HUES64 (cell line): ENCODE measurements around the gene ATF7IP. TPM values are rescaled to one million over a fixed set of nuclear protein-coding genes. Genes with fewer than 3 reads are reported as not detected.
"Not testable (repeated sequence)": the region's sequence is repeated elsewhere in the genome, so short reads cannot be mapped to it uniquely, and the experiment has no call there.

Experiments used
- H3K27ac ChIP-seq: 2 replicates; pipeline ENCODE4 v1.7.0; 2013; ENCODE audit warnings: low read depth, low read length, inconsistent platforms
- H3K27me3 ChIP-seq: 2 replicates; pipeline ENCODE4 v1.6.1; 2013; ENCODE audit warnings: mild to moderate bottlenecking, low read length; ENCODE audit not compliant: insufficient read depth
- H3K36me3 ChIP-seq: 2 replicates; pipeline ENCODE4 v1.6.1; 2013; ENCODE audit warnings: mild to moderate bottlenecking, low read length; ENCODE audit not compliant: insufficient read depth
- H3K4me1 ChIP-seq: 2 replicates; pipeline ENCODE4 v1.6.1; 2013; ENCODE audit warnings: mild to moderate bottlenecking, low read length, moderate library complexity; ENCODE audit not compliant: insufficient read depth
- H3K4me3 ChIP-seq: 2 replicates; pipeline ENCODE4 v1.5.1; 2013; ENCODE audit warnings: mild to moderate bottlenecking, low read length, moderate library complexity
- H3K9ac ChIP-seq: 2 replicates; pipeline ENCODE4 v1.6.1; 2013; ENCODE audit warnings: mild to moderate bottlenecking, low read depth, low read length
- H3K9me3 ChIP-seq: 2 replicates; pipeline ENCODE4 v1.6.1; 2013; ENCODE audit warnings: low read depth, low read length; ENCODE audit not compliant: insufficient read depth
- WGBS: fragments of 150-250, 120-280 bp; methylation state at CpG from one replicate; pipeline ENCODE4 v1.1.7; 2013; ENCODE audit warnings: missing lambda C conversion rate; 5-methylcytosine and 5-hydroxymethylcytosine counted together
- polyA plus RNA-seq, 2 experiments: library from polyadenylated mRNA; stranded (reverse); fragments of 50-300 nt; gene quantifications; one replicate each; pipeline ENCODE4 v1.2.3, GENCODE V29; 2013

Gene ATF7IP, protein sequence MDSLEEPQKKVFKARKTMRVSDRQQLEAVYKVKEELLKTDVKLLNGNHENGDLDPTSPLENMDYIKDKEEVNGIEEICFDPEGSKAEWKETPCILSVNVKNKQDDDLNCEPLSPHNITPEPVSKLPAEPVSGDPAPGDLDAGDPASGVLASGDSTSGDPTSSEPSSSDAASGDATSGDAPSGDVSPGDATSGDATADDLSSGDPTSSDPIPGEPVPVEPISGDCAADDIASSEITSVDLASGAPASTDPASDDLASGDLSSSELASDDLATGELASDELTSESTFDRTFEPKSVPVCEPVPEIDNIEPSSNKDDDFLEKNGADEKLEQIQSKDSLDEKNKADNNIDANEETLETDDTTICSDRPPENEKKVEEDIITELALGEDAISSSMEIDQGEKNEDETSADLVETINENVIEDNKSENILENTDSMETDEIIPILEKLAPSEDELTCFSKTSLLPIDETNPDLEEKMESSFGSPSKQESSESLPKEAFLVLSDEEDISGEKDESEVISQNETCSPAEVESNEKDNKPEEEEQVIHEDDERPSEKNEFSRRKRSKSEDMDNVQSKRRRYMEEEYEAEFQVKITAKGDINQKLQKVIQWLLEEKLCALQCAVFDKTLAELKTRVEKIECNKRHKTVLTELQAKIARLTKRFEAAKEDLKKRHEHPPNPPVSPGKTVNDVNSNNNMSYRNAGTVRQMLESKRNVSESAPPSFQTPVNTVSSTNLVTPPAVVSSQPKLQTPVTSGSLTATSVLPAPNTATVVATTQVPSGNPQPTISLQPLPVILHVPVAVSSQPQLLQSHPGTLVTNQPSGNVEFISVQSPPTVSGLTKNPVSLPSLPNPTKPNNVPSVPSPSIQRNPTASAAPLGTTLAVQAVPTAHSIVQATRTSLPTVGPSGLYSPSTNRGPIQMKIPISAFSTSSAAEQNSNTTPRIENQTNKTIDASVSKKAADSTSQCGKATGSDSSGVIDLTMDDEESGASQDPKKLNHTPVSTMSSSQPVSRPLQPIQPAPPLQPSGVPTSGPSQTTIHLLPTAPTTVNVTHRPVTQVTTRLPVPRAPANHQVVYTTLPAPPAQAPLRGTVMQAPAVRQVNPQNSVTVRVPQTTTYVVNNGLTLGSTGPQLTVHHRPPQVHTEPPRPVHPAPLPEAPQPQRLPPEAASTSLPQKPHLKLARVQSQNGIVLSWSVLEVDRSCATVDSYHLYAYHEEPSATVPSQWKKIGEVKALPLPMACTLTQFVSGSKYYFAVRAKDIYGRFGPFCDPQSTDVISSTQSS
- polyA plus RNA-seq (2013, experiment 1 of 2) = 45.3 TPM
- polyA plus RNA-seq (2013, experiment 2 of 2) = 55.5 TPM

DNA sequence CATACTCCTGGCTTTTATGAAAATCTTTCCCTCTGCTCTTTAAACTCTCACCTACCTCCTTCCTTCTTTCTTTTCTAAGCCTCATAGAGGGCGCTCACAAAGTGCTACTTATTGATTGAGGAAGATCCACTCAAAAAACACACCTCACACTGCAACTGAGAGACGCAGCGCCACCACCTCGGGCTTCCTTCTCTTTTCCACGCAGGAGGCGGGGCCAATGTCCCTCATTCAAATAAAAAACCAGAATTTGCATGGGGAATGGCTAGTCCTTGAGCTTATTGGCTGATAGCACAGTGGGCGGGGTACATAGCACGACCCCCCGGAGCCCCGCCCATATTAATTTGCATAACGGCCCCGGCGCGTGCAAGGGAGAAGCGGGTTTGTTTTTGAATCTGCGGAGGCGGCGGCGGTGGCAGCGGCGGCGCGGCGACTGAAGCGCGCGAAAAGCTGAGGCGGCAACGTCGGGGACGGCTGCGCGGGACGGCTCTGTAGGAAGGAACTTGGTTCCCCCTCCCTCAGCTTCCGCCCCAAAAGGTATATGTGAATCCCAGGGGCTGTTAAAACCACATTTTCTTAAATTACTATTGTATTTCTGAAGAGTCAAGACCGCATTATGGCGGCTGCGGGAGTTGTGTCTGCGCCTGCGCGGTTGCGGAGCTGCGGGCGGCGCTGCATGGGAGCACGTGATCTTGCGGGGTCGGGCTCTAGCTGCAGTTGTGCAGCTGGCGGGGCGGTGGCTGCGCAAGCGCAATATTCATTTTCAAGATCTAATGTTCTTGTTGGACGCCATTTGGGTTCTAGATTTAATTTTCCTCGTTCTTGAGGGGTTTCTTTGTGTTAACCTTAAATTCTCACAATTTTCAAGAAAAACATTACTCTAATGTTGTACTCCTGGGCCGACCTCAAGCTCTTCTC lies at the start of gene ATF7IP:
Gene ATF7IP (plus strand): TSS at position 389 of the 915 bp plus-strand sequence. CDS start 58,234 bp downstream, outside the sequence.
- 3% methylated on average over 54 of the region's 55 CpGs for WGBS
- H3K9ac ChIP-seq = peak within 1 kb of the TSS; percentile 96
- peaks cover 5% of the 10 kb centered on the region; the same call in 1 of the 2 replicates for H3K36me3 ChIP-seq
- H3K27ac ChIP-seq = peak within 1 kb of the TSS; percentile 98
- no peaks in the 10 kb centered on the region for H3K27me3 ChIP-seq
- H3K9me3 ChIP-seq = peaks cover 4% of the 10 kb centered on the region; the same call in 1 of the 2 replicates
- peak within 1 kb of the TSS; percentile 85 for H3K4me3 ChIP-seq
- peaks cover 22% of the 10 kb centered on the region for H3K4me1 ChIP-seq

DNA sequence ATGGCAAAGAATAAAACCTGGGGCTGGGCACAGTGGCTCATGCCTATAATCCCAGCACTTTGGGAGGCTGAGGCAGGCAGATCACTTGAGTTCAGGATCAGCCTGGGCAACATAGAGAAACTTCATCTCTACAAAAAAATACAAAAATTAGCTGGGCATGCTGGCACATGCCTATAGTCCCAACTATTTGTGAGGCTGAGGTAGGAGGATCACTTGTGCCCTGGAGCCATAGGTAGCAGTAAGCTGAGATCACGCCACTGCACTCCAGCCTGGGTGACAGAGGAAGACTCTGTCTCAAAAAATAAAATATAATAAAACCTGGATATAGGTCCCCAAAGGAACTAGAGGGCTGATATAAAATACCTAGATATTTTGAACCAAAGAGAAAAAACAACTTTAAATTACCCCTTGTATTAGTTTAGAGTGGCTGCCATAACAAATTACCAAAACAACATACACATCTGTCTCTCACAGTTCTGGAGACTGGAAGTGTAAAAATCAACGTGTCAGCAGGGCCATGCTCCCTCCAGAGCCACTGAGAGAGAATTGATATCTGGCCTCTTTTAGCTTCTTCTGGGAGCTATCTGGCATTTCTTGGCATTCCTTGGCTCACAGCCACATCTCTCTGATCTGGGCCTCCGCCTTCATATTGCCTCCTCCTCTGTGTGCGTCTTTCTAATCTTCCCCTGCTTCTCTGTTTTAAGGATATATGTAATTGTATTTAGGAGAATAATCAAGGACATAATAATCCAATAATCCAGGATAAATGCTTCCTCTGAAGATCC lies 47.9 kb upstream of the ATF7IP start:
- WGBS = 90% methylated on average over 3 of the region's 4 CpGs
- no peak overlapping the region for H3K4me3 ChIP-seq
- H3K36me3 ChIP-seq = no peaks in the 10 kb centered on the region
- H3K9me3 ChIP-seq = no peaks in the 10 kb centered on the region
- no peak overlapping the region for H3K27ac ChIP-seq
- no peaks in the 10 kb centered on the region for H3K27me3 ChIP-seq
- H3K9ac ChIP-seq = no peak overlapping the region
- H3K4me1 ChIP-seq = no peaks in the 10 kb centered on the region

DNA sequence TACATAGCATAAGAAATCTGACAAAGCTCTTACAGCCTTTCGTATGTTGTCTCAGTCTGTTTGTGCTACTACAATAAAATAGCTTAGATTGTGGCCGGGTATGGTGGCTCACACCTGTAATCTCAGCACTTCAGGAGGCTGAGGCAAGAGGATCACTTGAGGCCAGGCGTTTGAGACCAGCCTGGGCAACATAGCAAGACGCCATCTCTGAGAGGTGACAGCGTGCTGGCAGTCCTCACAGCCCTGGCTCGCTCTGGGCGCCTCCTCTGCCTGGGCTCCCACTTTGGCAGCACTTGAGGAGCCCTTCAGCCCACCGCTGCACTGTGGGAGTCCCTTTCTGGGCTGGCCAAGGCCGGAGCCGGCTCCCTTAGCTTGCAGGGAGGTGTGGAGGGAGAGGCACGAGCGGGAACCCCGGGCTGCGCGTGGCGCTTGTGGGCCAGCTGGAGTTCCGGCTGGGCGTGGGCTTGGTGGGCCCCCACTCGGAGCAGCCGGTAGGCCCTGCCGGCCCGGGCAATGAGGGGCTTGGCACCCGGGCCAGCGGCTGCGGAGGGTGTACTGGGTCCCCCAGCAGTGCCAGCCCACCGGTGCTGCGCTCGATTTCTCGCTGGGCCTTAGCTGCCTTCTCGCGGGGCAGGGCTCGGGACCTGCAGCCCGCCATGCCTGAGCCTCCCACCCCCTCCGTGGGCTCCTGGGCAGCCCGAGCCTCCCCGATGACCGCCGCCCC lies 45.6 kb upstream of the ATF7IP start:
- not testable (repeated sequence) for H3K9ac ChIP-seq, H3K36me3 ChIP-seq, H3K4me1 ChIP-seq, H3K27ac ChIP-seq, H3K9me3 ChIP-seq, H3K4me3 ChIP-seq, H3K27me3 ChIP-seq
- WGBS = 93% methylated on average over 37 of the region's 38 CpGs

DNA sequence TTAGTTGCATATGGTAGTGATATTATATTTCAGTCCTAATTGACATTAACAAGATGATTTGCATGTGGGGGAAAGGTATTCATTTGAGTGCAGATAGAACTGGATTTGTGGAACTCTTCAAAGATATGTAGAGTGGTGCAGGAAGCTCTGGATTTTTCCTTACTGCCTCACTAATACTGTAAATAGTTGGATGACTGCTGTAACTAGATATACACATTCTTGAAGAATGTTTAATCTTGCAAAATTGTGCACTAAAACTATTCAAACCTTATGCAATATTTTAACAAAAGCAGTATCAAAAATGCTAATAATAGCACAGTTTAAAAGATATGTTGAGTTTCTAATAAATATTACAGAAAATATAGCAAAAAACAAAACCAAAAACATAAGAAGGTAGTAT lies 43.1 kb upstream of the ATF7IP start:
- Histone ChIP-seq H3K27me3 (no peaks in the 10 kb centered on the region), H3K9ac (no peak overlapping the region), H3K36me3 (no peaks in the 10 kb centered on the region), H3K27ac (no peak overlapping the region), H3K9me3 (no peaks in the 10 kb centered on the region), H3K4me3 (no peak overlapping the region), H3K4me1 (no peaks in the 10 kb centered on the region)

DNA sequence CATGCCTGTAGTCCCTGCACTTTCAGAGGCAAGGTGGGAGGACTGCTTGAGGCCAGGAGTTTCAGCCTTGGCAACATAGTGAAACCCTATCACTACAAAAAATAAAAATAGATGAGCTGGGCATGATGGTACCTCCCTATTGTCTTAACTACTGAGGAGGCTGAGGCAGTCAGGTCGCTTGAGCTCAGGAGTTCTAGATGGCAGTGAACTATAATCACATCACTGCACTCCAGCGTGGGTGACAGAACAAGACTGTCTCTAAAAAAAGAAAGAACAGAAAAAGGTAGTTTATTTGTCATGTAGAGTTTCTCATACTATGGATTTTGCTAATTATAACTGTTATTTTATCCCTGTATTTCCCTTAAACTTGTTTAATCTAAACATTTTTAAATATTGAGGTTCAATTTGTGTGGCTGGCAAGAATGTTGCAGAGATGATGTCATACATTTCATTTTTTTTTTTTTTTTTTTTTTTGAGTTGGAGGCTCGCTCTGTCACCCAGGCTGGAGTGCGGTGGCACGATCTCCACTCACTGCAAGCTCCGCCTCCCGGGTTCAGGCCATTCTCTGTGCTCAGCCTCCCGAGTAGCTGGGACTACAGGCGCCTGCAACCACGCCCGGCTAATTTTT lies 39.7 kb upstream of the ATF7IP start:
- Histone ChIP-seq H3K27ac (no peak overlapping the region), H3K9me3 (0 out of 2 replicates have a peak, but pooled peaks cover 3% of the 10 kb centered on the region), H3K9ac (no peak overlapping the region), H3K4me1 (no peaks in the 10 kb centered on the region), H3K36me3 (no peaks in the 10 kb centered on the region), H3K4me3 (no peak overlapping the region), H3K27me3 (no peaks in the 10 kb centered on the region)
- WGBS = 94% methylated on average over 11 of the region's 11 CpGs

DNA sequence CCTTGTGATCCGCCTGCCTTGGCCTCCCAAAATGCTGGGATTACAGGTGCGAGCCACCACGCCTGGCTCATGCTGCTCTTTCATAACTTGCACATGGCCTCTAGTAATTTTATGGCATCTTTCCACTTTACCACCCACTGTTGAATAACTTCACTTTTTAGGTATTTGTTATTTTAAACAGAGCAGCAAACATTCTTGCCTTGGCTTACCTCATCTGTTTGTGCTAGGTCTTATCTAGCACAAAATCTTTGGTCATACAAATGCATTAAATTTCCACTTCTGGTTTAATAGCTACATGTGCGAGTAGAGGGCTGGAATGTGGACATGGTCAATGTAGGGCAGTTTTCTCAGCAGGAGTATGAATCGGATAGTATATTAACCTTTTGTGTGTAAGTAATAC lies 38.8 kb upstream of the ATF7IP start:
- Histone ChIP-seq H3K27me3 (no peaks in the 10 kb centered on the region), H3K4me3 (no peak overlapping the region), H3K36me3 (no peaks in the 10 kb centered on the region), H3K27ac (no peak overlapping the region), H3K9ac (no peak overlapping the region), H3K4me1 (no peaks in the 10 kb centered on the region), H3K9me3 (0 out of 2 replicates have a peak, but pooled peaks cover 7% of the 10 kb centered on the region)
- 96% methylated on average over 4 of the region's 5 CpGs for WGBS

DNA sequence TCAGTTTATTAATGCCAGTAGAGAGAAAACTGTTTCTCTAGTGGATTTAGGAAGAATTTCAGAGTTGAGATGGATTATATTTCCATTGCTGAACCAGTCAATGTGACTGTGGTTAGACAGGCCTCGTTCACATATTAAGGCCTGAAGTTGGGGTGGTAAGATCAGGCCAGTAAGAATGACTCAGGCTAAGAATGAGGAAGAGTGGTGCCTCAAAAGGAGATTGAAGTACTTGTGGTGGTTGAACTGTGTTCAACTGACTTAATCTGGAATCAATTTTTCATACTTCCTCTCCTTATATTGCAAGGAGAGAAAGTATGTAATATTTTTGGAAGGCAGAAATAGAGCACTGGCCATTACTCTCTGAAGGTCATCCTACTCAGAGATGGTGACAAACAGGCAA lies 37.8 kb upstream of the ATF7IP start:
- H3K36me3 ChIP-seq = no peaks in the 10 kb centered on the region
- no peak overlapping the region for H3K4me3 ChIP-seq
- H3K27ac ChIP-seq = no peak overlapping the region
- peaks cover 10% of the 10 kb centered on the region; the same call in 1 of the 2 replicates for H3K9me3 ChIP-seq
- 96% methylated on average over 1 of the region's 1 CpG for WGBS
- H3K9ac ChIP-seq = no peak overlapping the region
- H3K4me1 ChIP-seq = no peaks in the 10 kb centered on the region
- no peaks in the 10 kb centered on the region for H3K27me3 ChIP-seq

DNA sequence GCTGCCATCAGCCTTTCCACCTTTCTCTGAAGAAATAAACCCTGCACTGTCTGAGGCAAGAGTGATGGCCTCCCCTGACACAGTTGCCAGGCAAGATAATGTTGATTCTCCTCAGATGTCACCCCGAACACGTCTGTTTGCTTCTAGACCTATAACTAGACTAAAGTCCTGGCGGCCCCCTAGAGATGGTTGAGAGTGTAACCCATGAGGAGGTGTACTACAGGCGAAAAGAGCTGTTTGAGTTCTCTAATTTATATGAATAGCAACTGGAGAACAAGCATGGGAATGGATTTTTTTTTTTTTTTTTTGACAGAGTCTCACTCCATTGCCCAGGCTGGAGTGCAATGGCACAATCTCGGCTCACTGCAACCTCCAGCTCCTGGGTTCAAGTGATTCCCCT lies 33.0 kb upstream of the ATF7IP start:
- no peaks in the 10 kb centered on the region for H3K4me1 ChIP-seq
- H3K36me3 ChIP-seq = no peaks in the 10 kb centered on the region
- 95% methylated on average over 5 of the region's 5 CpGs for WGBS
- no peak overlapping the region for H3K27ac ChIP-seq
- no peak overlapping the region for H3K4me3 ChIP-seq
- no peak overlapping the region for H3K9ac ChIP-seq
- peaks cover 15% of the 10 kb centered on the region for H3K9me3 ChIP-seq
- no peaks in the 10 kb centered on the region for H3K27me3 ChIP-seq

DNA sequence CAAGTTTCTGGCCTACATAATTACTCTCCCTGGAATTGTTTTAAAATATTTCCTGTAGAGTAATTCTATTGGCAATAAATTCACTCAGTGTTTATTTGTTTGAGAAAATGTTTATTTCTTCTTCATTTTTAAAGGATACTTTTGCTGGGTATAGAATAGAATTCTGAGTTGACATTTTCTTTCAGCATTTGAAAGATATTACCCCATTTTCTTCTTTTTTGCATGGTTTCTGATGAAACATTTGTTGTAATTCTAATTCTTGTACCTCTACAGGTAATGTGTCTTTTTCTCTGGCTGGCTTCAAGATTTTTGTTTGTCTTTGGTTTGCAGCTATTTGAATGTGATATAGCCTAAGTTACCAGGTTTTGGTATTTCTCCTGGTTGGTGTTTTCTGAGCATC lies 25.1 kb upstream of the ATF7IP start:
- no peak overlapping the region for H3K9ac ChIP-seq
- no peaks in the 10 kb centered on the region for H3K4me1 ChIP-seq
- peaks cover 24% of the 10 kb centered on the region for H3K9me3 ChIP-seq
- no peak overlapping the region for H3K4me3 ChIP-seq
- no peak overlapping the region for H3K27ac ChIP-seq
- H3K27me3 ChIP-seq = no peaks in the 10 kb centered on the region
- no peaks in the 10 kb centered on the region for H3K36me3 ChIP-seq
